ENCODE results near the gene EXOC7. TPM values are rescaled to one million over a fixed set of nuclear protein-coding genes. Genes with fewer than 3 reads are reported as not detected.
A peak's percentile ranks its signal among the peaks of the same experiment; 100 is the strongest.

Gene EXOC7
- total and polyA plus RNA-seq, 7 experiments from 2014 or later = 46.6 to 204 (median 121) TPM

- no peaks in the 10 kb centered on the region for H3K36me3 Mint-ChIP-seq
- Histone ChIP-seq H3K4me3 (ENCODE audit: low read length) (no peak overlapping the region), H3K36me3 (ENCODE audit: control insufficient read depth in 2 of 3, insufficient read depth in 3 of 3, low read length in 3 of 3) (no peaks in the 10 kb centered on the region), H3K27ac (ENCODE audit: low read depth, low read length) (no peak overlapping the region), H3K9me3 (ENCODE audit: control insufficient read depth in 2 of 3, low read length in 3 of 3) (no peaks in the 10 kb centered on the region), H3K27me3 (ENCODE audit: control insufficient read depth in 2 of 2, insufficient read depth in 2 of 2, low read length in 2 of 2) (no peaks in the 10 kb centered on the region), H3K4me1 (ENCODE audit: control insufficient read depth in 2 of 2, insufficient read depth in 2 of 2, low read length in 2 of 2) (no peaks in the 10 kb centered on the region)
- peaks cover 0 to 12% (median 0%) of the 10 kb centered on the region in 5 donors for H3K27me3 Mint-ChIP-seq
- no peak for ATAC-seq
- intact Hi-C loops (cut with micrococcal nuclease) = no loop called here
- DNase-seq = no peak
- CTCF ChIA-PET = interaction anchor here (0.6 to 13.6 kb wide), 6 partner anchors 9 to 179 kb away, joined by 3 to 191 read pairs (median 3); no protein-coding TSS in a partner anchor
- H3K4me1 Mint-ChIP-seq = no peaks in the 10 kb centered on the region
- no peak overlapping the region for H3K27ac Mint-ChIP-seq
- no peak overlapping the region for H3K4me3 Mint-ChIP-seq
- POLR2A ChIA-PET = interaction anchor here (0.6 to 1.6 kb wide), 4 partner anchors 11 to 224 kb away, joined by 3 to 5 read pairs (median 4); no protein-coding TSS in a partner anchor
- H3K9me3 Mint-ChIP-seq = peaks cover 0 to 4% (median 0%) of the 10 kb centered on the region in 11 donors
Measured at GRCh38 chr17:76115138-76115754, 11.7 kb upstream of the EXOC7 start.

GRCh38 chr17:76111956-76112355, 8.4 kb upstream of the EXOC7 start:
- CTCF ChIA-PET = interaction anchor here (0.6 to 1.4 kb wide), 3 partner anchors 12 to 188 kb away, joined by 3 to 4 read pairs (median 3); no protein-coding TSS in a partner anchor
- Histone ChIP-seq H3K9me3 (ENCODE audit: control insufficient read depth in 2 of 3, low read length in 3 of 3) (no peaks in the 10 kb centered on the region), H3K36me3 (ENCODE audit: control insufficient read depth in 2 of 3, insufficient read depth in 3 of 3, low read length in 3 of 3) (no peaks in the 10 kb centered on the region), H3K4me3 (ENCODE audit: low read length) (no peak overlapping the region), H3K27me3 (ENCODE audit: control insufficient read depth in 2 of 2, insufficient read depth in 2 of 2, low read length in 2 of 2) (no peaks in the 10 kb centered on the region), H3K4me1 (ENCODE audit: control insufficient read depth in 2 of 2, insufficient read depth in 2 of 2, low read length in 2 of 2) (no peaks in the 10 kb centered on the region), H3K27ac (ENCODE audit: low read depth, low read length) (no peak overlapping the region)
- H3K4me3 Mint-ChIP-seq = no peak overlapping the region
- H3K36me3 Mint-ChIP-seq = no peaks in the 10 kb centered on the region
- ATAC-seq = no peak
- H3K4me1 Mint-ChIP-seq = no peaks in the 10 kb centered on the region
- DNase-seq = no peak
- peaks cover 0 to 12% (median 0%) of the 10 kb centered on the region in 5 donors for H3K27me3 Mint-ChIP-seq
- H3K27ac Mint-ChIP-seq = peak overlapping the region in 1 of 9 donors; percentile 20
- peaks cover 0 to 4% (median 0%) of the 10 kb centered on the region in 11 donors for H3K9me3 Mint-ChIP-seq
- intact Hi-C loops (cut with micrococcal nuclease) = no loop called here
- POLR2A ChIA-PET = interaction anchor here (0.7 kb wide), 1 partner anchor 22 kb away, joined by 3 read pairs; no protein-coding TSS in a partner anchor

GRCh38 chr17:76107509-76107908, 3.9 kb upstream of the EXOC7 start:
- DNase-seq (no peak), ATAC-seq (no peak)
- H3K36me3 ChIP-seq (ENCODE audit: control insufficient read depth in 2 of 3, insufficient read depth in 3 of 3, low read length in 3 of 3) = no peaks in the 10 kb centered on the region
- no peaks in the 10 kb centered on the region for H3K27me3 ChIP-seq (ENCODE audit: control insufficient read depth in 2 of 2, insufficient read depth in 2 of 2, low read length in 2 of 2)
- H3K9me3 ChIP-seq (ENCODE audit: control insufficient read depth in 2 of 3, low read length in 3 of 3) = no peaks in the 10 kb centered on the region
- POLR2A ChIA-PET = interaction anchor here (0.7 kb wide), 1 partner anchor 12 kb away, joined by 3 read pairs; no protein-coding TSS in a partner anchor
- no peak overlapping the region for H3K4me3 Mint-ChIP-seq
- CTCF ChIA-PET = interaction anchor here (0.5 to 1.8 kb wide), 4 partner anchors 72 to 245 kb away, joined by 3 to 6 read pairs (median 4); no protein-coding TSS in a partner anchor
- no peaks in the 10 kb centered on the region for H3K9me3 Mint-ChIP-seq
- intact Hi-C loops (cut with micrococcal nuclease) = loop anchor here in 1 of 2 donors (1.0 to 10.0 kb wide), 2 partner anchors 93 to 397 kb away; partner anchors contain the start of gene RHBDF2
- H3K4me1 Mint-ChIP-seq = peaks cover 0 to 24% (median 14%) of the 10 kb centered on the region in 7 donors
- peaks cover 0 to 4% (median 0%) of the 10 kb centered on the region in 5 donors for H3K27me3 Mint-ChIP-seq
- H3K4me3 ChIP-seq (ENCODE audit: low read length) = no peak overlapping the region
- peaks cover 6 to 10% of the 10 kb centered on the region in 2 donors for H3K4me1 ChIP-seq (ENCODE audit: control insufficient read depth in 2 of 2, insufficient read depth in 2 of 2, low read length in 2 of 2)
- no peaks in the 10 kb centered on the region for H3K36me3 Mint-ChIP-seq
- H3K27ac ChIP-seq (ENCODE audit: low read depth, low read length) = no peak overlapping the region
- no peak overlapping the region for H3K27ac Mint-ChIP-seq

GRCh38 chr17:76106703-76107102, 3.1 kb upstream of the EXOC7 start:
- no peak overlapping the region for H3K4me3 ChIP-seq (ENCODE audit: low read length)
- H3K27ac Mint-ChIP-seq = no peak overlapping the region
- ChIA-PET CTCF (interaction anchor here (0.5 to 2.2 kb wide), 5 partner anchors 13 to 302 kb away, joined by 3 to 6 read pairs (median 4); no protein-coding TSS in a partner anchor), POLR2A (no interaction called here)
- no peaks in the 10 kb centered on the region for H3K9me3 Mint-ChIP-seq
- H3K36me3 Mint-ChIP-seq = peaks cover 0 to 2% (median under 1%) of the 10 kb centered on the region in 5 donors
- DNase-seq (no peak), ATAC-seq (no peak)
- H3K4me1 ChIP-seq (ENCODE audit: control insufficient read depth in 2 of 2, insufficient read depth in 2 of 2, low read length in 2 of 2) = peaks cover 6 to 16% of the 10 kb centered on the region in 2 donors
- H3K27me3 ChIP-seq (ENCODE audit: control insufficient read depth in 2 of 2, insufficient read depth in 2 of 2, low read length in 2 of 2) = no peaks in the 10 kb centered on the region
- peaks cover 0 to 5% (median 1%) of the 10 kb centered on the region in 3 experiments for H3K36me3 ChIP-seq (ENCODE audit: control insufficient read depth in 2 of 3, insufficient read depth in 3 of 3, low read length in 3 of 3)
- no peaks in the 10 kb centered on the region for H3K27me3 Mint-ChIP-seq
- H3K9me3 ChIP-seq (ENCODE audit: control insufficient read depth in 2 of 3, low read length in 3 of 3) = no peaks in the 10 kb centered on the region
- intact Hi-C loops (cut with micrococcal nuclease) = loop anchor here in 1 of 2 donors (1.0 to 10.0 kb wide), 2 partner anchors 92 to 398 kb away; partner anchors contain the start of gene RHBDF2
- peaks cover 4 to 31% (median 20%) of the 10 kb centered on the region in 7 donors for H3K4me1 Mint-ChIP-seq
- no peak overlapping the region for H3K27ac ChIP-seq (ENCODE audit: low read depth, low read length)
- H3K4me3 Mint-ChIP-seq = no peak overlapping the region

GRCh38 chr17:76104896-76105231, 1.3 kb upstream of the EXOC7 start:
- Mint-ChIP-seq H3K27me3 (no peaks in the 10 kb centered on the region), H3K27ac (peak overlapping the region in 8 of 9 donors; percentile 27 to 98 (median 96)), H3K4me3 (peak overlapping the region; percentile 57 to 98 (median 91)), H3K4me1 (peaks cover 6 to 42% (median 31%) of the 10 kb centered on the region in 7 donors), H3K9me3 (no peaks in the 10 kb centered on the region), H3K36me3 (peaks cover 3 to 12% (median 8%) of the 10 kb centered on the region in 5 donors)
- no peak for ATAC-seq
- CTCF ChIA-PET = interaction anchor here (1.3 to 2.6 kb wide), 4 partner anchors 16 to 175 kb away, joined by 5 to 13 read pairs (median 6); no protein-coding TSS in a partner anchor
- Histone ChIP-seq H3K4me1 (ENCODE audit: control insufficient read depth in 2 of 2, insufficient read depth in 2 of 2, low read length in 2 of 2) (peaks cover 6 to 16% of the 10 kb centered on the region in 2 donors), H3K4me3 (ENCODE audit: low read length) (no peak overlapping the region), H3K27me3 (ENCODE audit: control insufficient read depth in 2 of 2, insufficient read depth in 2 of 2, low read length in 2 of 2) (no peaks in the 10 kb centered on the region), H3K36me3 (ENCODE audit: control insufficient read depth in 2 of 3, insufficient read depth in 3 of 3, low read length in 3 of 3) (peaks cover 0 to 17% (median 4%) of the 10 kb centered on the region in 3 experiments), H3K9me3 (ENCODE audit: control insufficient read depth in 2 of 3, low read length in 3 of 3) (no peaks in the 10 kb centered on the region), H3K27ac (ENCODE audit: low read depth, low read length) (no peak overlapping the region)
- no peak for DNase-seq
- intact Hi-C loops (cut with micrococcal nuclease) = loop anchor here in 1 of 2 donors (10.0 kb wide), 1 partner anchor 400 kb away; the partner anchor contains the start of gene RHBDF2
- POLR2A ChIA-PET = interaction anchor here (1.1 to 2.9 kb wide), 9 partner anchors 15 to 249 kb away, joined by 3 to 11 read pairs (median 7); partner anchors contain the start of gene PRPSAP1

- intact Hi-C loops (cut with micrococcal nuclease) = loop anchor here in 1 of 2 donors (10.0 kb wide), 1 partner anchor 400 kb away; the partner anchor contains the start of gene RHBDF2
- Histone ChIP-seq H3K27me3 (ENCODE audit: control insufficient read depth in 2 of 2, insufficient read depth in 2 of 2, low read length in 2 of 2) (no peaks in the 10 kb centered on the region), H3K4me3 (ENCODE audit: low read length) (peak overlapping the region; percentile 72), H3K27ac (ENCODE audit: low read depth, low read length) (peak overlapping the region; percentile 82), H3K4me1 (ENCODE audit: control insufficient read depth in 2 of 2, insufficient read depth in 2 of 2, low read length in 2 of 2) (peaks cover 6 to 16% of the 10 kb centered on the region in 2 donors), H3K9me3 (ENCODE audit: control insufficient read depth in 2 of 3, low read length in 3 of 3) (no peaks in the 10 kb centered on the region), H3K36me3 (ENCODE audit: control insufficient read depth in 2 of 3, insufficient read depth in 3 of 3, low read length in 3 of 3) (peaks cover 0 to 23% (median 4%) of the 10 kb centered on the region in 3 experiments)
- peaks cover 4 to 17% (median 10%) of the 10 kb centered on the region in 5 donors for H3K36me3 Mint-ChIP-seq
- POLR2A ChIA-PET = interaction anchor here (0.7 to 2.9 kb wide), 22 partner anchors 14 to 249 kb away, joined by 3 to 13 read pairs (median 5); partner anchors contain the start of genes PRPSAP1, WBP2 and ZACN
- no peaks in the 10 kb centered on the region for H3K9me3 Mint-ChIP-seq
- CTCF ChIA-PET = interaction anchor here (0.6 to 2.6 kb wide), 8 partner anchors 16 to 198 kb away, joined by 3 to 13 read pairs (median 5); no protein-coding TSS in a partner anchor
- H3K4me3 Mint-ChIP-seq = peak overlapping the region; percentile 82 to 98 (median 96)
- H3K27me3 Mint-ChIP-seq = no peaks in the 10 kb centered on the region
- H3K27ac Mint-ChIP-seq = peak overlapping the region; percentile 96 to 99 (median 97)
- no peak for DNase-seq
- H3K4me1 Mint-ChIP-seq = peaks cover 6 to 47% (median 32%) of the 10 kb centered on the region in 7 donors
- no peak for ATAC-seq
Measured at GRCh38 chr17:76104140-76104895, 731 bp upstream of the EXOC7 start.

Measured in naive thymus-derived CD4-positive, alpha-beta T cell (primary cell).